NOMO-1 (cell line): ENCODE measurements around the gene PPFIA3.
A peak's percentile ranks its signal among the peaks of the same experiment; 100 is the strongest.
"Not testable (repeated sequence)": the region's sequence is repeated elsewhere in the genome, so short reads cannot be mapped to it uniquely, and the experiment has no call there.

Experiments
- DNase-seq, 2 experiments: peaks; one replicate each; lab custom pipeline; 2025; ENCODE audit not compliant: unreplicated experiment in 2 of 2; lab: John Stamatoyannopoulos, UW

Gene PPFIA3

DNA sequence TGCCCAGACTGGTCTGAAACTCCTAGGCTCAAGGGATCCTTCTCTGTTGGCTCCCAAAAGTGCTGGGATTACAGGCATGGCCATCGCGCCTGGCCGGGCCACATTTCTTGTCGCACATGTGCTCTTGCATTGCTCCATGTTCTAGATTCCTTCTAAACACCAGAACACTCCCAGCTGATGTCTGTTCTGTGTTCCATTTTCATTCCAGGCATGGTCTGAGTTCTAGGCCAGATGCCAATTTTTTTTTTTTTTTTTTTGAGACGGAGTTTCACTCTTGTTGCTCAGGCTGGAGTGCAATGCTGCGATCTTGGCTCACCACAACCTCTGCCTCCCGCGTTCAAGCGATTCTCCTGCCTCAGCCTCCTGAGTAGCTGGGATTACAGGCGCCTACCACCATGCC is 2.5 kb downstream of the PPFIA3 start:
- not testable (repeated sequence) for DNase-seq

DNA sequence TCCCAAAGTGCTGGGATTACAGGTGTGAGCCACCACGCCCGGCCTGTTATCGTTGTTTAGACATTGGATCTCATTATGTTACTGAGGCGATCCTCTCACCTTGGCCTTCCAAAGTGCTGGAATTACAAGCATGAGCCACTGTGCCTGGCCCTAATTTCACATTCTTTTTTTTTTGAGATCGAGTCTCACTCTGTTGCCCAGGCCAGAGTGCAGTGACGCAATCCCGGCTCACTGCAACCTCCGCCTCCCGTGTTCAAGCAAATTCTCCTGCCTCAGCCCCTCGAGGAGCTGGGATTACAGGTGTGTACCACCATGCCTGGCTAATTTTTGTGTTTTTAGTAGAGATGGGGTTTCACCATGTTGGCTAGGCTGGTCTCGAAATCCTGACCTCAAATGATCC is 3.9 kb downstream of the PPFIA3 start:
- DNase-seq = not testable (repeated sequence)

DNA sequence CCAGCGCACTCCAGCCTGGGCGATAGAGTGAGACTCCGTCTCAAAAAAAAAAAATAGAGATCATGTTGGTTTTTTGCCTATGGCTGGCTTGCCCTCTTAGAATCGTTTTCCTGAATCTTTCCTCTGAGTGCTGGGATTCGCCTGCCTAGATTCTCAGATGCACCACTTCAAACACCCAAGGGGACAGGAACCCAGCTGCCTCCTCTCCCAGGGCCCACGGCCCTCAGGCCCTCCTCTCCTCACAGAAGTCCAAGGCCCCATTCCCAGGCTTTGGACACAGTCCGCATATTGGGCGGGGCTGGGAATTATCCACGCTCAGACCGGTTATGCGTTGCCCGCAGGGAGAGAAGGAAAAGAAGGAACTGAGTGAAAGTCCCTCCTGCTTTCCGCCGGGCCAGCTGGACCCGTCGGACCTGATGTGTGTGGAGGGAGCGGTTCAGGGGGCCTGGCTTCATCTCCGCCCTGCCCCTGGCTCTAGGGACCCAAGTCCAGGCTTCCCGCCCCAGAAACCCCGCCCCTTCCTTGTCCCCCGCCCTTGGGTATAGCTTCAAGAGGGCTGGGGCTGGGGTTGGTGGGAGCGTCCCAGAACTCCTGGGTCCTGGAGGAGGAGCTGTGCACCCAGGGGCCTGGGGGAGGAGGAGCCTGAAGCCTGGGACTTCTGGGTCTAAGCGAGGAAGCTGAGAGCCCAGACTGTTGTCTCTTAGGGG is 5.8 kb downstream of the PPFIA3 start:
- no peak for DNase-seq

DNA sequence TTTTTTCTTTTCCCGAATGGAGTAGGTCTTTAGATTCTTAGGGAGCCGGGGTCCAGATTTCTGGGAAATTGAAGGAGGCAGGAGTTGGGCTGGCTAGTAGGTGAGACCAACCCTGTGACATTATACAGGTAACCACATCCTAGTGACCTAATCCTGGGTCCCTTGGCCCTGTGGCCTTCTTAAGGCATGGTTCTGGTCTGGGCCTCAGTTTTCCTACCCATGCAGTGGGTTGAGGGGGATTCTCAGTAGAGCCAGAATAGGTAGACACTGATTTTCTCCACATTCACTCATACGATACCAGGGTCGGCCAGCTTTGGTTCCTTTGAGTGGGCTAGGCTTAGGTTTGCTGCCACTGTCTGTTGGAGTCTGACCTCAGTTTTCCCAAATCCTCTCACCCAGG is 7.2 kb downstream of the PPFIA3 start:
- DNase-seq = no peak

DNA sequence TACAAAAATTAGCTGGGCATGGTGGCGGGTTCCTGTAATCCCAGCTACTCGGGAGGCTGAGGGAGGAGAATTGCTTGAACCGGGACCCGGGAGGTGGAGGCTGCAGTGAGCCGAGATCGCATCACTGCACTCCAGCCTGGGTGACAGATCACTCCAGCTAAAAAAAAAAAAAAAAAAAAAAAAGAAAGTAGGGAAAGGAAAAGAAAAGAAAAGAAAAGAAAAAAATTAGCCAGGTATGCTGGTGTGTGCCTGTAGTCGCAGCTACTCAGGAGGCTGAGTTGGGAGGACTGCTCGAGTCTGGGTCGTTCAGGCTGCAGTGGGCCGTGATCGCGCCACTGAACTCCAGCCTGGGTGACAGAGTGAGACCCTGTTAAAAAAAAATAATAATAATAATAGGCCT is 7.9 kb downstream of the PPFIA3 start:
- not testable (repeated sequence) for DNase-seq

DNA sequence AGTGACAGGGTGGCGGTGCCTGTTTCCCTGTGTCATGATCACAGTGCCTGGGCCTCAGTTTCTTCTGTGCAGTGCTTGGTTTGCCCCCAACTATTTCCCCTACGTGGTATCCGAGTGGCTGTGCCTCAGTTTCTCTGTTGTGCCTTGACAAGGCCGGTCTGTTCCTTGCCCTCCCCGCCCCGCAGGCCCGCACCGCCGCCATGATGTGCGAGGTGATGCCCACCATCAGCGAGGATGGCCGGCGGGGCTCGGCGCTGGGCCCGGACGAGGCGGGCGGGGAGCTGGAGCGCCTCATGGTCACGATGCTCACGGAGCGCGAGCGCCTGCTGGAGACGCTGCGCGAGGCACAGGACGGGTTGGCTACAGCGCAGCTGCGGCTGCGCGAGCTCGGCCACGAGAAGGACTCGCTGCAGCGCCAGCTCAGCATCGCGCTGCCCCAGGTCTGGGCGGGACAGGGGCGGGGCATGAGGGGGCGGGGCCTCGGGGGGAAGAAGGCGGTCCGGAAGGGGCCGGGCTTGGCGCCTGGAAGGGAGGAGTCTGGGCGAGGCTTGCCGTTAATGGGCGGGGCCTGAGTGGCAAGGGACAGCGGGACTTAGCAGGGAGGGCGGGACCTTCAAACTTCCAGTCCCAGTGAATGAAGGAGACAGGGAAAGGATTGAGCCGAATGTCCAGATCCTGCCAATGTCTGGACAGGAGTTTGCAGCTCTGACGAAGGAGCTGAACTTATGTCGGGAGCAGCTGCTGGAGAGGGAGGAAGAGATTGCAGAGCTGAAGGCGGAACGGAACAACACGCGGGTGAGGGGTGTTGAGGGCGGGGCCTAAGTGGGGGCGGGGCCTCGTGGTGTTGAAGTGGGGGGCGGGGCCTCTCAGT is 8.6 kb downstream of the PPFIA3 start:
- DNase-seq = peak; percentile 92 to 99

DNA sequence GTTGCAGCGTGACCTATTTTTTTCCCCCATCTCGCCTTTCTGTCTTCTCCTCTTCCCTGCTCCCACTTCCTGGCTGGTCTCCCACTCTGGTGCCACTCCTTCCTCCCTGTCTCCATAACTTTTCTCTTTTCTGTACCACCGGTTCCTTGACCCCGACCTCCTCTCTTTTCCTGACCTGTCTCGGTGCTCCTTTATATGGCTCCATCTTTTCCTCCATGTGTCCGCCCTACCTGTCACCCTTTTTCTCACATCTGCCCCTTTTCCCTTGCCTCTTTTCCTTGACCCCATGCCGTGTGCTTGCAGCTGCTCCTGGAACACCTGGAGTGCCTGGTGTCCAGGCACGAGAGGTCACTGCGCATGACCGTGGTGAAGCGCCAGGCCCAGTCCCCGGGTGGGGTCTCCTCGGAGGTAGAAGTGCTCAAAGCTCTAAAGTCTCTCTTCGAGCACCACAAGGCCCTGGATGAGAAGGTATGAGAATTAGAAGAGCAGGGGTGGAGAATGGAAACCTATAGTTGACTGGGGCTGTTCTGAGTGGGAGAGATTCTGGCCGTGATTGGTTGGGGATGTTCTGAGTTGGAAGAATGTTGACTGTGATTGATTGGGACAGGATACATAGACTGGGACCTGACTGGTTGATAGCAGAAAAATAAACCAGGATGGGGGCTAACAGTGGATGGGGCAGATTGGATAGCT is 9.3 kb downstream of the PPFIA3 start:
- no peak for DNase-seq

DNA sequence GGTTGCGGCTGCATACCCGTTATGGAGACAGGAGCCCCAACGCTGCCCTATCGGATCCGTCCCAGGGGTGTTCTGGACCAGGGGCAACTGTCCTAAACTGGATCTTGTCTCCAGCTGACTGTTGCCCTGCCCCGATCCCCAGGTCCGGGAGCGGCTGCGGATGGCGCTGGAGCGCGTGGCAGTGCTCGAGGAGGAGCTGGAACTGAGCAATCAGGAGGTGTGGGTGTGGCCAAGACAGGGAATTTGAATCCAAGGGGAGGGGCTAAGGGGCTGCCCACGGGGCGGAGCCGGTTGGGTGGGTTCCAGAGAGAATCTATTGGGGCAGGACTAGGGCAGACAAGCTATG is 9.9 kb downstream of the PPFIA3 start:
- no peak for DNase-seq

DNA sequence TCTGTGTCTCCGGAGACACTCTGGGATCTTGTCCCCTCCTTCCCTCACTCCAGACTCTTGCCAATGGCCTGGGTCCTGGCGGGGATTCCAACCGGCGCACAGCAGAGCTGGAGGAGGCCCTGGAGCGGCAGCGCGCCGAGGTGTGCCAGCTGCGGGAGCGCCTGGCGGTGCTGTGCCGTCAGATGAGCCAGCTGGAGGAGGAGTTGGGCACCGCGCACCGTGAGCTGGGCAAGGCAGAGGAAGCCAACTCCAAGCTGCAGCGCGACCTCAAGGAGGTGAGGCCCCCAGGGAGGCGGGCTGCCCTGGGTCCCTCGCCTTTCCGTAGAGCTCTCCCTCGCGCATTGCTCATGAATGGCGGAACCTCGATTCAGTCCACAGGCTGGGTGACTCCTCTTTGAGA is 11.0 kb downstream of the PPFIA3 start:
- DNase-seq = no peak

DNA sequence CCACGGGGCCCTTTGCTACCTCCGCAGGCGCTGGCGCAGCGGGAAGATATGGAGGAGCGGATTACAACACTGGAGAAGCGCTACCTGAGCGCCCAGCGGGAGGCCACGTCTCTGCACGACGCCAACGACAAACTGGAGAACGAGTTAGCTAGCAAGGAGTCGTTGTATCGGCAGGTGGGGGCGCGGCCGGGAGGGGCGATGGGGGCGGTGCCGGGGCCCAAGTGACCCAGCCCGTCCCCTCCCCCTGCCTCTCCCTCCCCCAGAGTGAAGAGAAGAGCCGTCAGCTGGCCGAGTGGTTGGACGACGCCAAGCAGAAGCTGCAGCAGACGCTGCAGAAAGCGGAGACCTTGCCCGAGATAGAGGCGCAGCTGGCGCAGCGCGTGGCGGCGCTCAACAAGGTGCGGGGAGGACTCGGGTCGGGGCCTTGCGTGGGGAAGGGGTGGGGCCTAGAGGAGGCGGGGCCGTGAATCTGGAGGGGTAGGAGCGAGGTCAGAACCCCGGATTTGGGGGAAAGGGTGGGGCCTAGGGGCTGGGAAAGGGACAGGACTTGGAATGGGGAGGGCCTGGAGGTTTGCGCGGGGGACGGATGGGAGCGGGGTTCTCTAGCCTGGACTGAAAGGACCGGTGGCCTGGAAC is 13.7 kb downstream of the PPFIA3 start:
- DNase-seq = no peak

DNA sequence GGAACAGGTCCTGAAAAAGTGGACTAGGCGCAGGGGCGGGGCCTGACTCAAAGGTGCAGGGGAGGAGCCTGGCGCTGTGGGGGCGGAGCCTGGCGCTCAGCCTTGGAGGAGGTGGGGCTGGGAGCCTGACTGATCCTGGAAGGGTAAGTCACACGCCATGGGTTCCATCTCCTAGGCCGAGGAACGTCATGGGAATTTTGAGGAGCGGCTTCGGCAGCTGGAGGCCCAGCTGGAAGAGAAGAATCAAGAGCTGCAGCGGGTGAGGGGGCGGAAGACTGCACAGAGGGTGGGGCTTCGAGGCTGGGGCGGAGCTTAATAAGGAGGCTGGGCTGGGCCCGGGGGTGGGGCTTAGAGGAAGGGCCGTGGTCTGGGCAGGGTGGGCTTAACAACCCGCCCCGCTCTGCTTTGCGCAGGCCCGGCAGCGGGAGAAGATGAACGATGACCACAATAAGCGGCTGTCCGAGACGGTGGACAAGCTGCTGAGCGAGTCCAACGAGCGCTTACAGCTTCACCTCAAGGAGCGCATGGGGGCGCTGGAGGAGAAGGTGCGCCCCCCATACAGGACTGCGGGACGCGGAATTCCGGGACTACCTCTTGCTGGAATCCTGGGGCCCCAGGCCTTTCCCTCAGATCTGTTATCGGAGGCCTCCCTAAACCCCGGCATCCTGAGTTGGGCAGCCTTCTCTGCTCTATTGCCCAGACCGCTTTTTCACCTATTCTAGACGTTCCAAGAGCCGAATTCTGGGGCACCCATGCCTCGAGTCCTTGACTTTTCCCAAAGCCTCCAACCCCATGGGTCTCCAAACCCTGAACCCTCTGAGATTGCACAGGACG is 14.5 kb downstream of the PPFIA3 start:
- DNase-seq = no peak

DNA sequence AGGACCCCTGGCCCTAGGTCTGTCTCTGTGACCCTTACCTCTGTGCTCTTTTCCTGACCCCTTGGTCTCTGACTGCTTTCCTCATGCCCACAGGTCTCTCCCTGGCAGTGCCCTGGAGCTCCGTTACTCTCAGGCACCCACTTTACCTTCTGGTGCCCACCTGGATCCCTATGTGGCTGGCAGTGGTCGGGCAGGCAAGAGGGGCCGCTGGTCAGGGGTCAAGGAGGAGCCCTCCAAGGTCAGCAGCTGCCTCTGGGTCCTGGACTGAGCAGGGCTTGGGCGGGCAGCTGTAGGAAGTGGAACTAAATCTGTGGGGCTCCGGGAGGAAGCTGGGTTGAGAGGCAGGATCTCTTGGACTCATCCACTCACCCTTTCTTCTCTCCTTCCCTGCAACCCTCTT is 16.3 kb downstream of the PPFIA3 start:
- DNase-seq = no peak

DNA sequence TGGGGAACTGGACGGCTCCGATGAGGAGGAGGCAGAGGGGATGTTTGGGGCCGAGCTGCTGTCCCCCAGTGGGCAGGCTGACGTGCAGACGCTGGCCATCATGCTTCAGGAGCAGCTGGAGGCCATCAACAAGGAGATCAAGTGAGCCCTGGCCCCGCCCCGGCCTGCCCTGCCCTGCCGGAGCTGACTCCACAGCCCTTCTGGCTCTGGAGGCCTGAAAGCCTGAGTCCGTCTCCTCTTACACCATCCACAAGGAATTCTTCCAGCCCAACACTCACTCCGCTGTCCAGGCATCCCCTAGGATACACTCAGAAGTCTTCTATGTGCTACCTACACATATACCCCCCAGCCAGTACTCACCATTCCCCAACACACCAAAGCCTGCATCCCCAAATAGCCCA is 17.4 kb downstream of the PPFIA3 start:
- DNase-seq = no peak

DNA sequence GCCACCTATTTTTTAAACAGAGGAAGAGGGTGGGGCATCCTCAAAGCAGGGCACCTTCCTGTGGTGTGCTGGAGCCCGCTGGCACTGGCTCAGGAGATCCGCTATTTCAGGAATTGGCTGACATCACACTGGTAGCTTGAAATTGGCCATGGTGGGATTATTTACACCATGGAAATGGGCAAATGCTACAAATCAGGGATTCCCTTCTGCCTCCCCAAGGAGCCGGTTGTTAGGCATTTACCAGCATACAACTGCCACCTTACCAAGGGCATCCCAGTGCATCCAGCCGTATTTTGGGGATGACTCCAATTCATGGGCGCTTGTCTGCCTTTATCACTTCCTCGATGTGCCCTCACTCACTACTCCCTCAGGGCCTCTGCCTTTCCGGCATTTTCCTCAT is 21.6 kb downstream of the PPFIA3 start:
- no peak for DNase-seq

DNA sequence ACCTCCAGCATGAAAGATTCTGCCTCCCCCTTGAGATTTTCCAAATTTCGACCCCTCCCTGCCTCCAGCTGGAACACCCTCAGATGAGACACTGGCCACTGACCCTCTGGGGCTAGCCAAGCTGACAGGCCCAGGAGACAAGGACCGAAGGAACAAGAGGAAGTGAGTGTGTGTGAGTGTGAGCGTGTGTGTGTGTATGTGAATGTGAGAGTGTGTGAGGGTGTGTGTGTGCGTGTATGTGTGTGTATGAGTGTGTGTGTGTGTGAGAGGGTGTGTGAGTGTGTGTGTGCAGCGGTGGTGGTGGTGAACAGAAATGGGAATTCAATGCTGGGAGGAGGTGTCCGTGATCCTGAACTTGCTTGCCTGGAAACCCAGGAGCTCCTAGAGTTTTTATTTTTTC is 22.0 kb downstream of the PPFIA3 start:
- no peak for DNase-seq

DNA sequence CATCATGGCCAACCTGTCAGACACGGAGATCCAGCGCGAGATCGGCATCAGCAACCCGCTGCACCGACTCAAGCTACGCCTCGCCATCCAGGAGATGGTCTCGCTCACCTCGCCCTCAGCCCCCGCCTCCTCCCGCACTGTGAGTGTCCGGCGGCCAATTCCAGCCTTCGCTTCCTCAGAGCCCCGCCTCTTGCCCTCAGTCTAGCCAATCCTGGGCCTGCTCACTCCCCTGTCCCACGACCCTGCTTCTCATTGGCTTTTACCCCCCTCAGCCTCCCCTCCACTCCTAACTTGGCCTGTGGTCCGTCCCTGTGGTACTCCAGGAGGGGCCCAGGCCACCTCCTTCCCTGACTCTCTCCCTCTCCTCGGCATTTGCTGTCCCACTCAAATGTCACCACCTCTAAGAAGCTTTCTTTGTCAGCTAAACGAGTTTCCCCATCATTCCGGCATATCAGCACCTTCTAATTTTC is 23.6 kb downstream of the PPFIA3 start:
- DNase-seq = no peak

DNA sequence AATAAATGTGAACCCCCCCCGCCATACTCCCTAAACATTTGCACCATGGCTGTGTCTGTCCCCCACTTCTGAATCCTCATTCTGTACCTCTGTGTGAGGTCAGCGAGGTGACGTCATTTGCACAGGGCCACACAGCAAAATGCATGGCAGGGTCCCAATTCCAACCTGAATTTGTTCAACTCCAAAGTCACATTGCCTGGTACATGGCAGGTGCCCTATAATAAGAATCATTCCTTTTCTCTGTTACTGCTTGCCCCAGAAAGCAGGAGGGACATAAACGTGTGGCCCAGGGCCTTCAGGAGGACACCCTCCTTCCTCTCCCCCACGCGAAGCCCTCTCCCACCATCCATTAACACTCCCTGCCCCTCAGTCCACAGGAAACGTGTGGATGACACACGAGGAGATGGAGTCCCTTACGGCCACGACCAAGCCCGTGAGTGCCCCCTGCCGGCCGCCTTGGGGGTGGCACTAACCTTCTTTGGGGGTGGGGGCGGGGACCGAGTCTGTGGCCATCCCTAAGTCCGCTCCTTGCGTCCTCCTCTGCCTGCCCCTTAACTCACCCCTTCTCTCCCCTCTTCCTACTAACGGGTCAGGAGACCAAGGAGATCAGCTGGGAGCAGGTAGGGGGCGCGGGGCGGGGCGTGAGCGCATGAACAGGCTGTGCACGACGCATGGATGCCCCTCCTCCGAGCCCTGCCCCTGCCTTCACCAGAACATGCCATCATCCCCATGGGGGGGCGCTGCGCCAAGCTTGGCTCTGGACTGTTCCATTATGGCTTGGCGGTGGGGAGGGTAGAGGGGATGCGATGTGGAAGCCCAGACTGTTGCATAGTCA is 26.4 kb downstream of the PPFIA3 start:
- peak; percentile 25 to 63 for DNase-seq

DNA sequence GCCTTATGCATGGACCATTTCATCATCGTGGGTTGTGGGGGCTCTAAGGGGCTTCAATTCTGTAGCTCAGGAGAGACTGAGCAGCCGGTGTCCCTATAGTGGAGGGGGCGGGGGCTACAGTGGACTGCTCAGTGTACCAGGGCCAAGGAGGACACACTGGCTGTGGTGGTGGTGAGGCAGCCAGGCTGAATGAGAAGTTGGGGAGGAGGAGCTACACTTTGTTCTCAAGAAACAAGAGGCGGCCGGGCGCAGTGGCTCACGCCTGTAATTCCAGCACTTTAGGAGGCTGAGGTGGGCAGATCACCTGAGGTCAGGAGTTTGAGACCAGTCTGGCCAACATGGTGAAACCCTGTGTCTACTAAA is 27.0 kb downstream of the PPFIA3 start:
- DNase-seq = not testable (repeated sequence)

DNA sequence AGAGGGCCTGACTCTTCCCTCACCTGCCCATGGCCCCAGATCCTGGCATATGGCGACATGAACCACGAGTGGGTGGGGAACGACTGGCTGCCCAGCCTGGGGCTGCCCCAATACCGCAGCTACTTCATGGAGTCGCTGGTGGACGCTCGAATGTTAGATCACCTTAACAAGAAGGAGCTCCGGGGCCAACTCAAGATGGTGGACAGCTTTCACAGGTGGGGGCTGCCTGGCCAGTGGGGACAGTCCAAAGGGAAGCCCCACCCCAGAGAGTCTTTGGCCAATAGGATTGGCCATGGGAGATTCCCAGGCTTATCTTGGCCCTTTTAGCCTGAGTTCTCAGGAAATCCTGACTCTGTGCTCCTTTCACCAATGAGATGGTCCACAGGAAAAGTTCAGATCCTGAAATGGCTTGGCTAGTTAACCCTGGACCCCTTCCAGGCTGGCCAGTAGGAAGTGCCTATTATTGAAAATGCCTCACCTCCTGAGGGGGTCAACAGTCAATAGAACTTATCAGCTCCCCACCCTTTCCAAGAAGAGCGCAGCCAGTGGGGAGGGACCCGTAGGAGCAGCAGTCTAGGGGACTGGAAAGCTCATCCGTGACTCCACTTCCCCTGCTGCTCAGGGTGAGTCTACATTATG is 28.8 kb downstream of the PPFIA3 start:
- DNase-seq = no peak
